ENCODE measurements around the gene TIMM50.

TIMM50 gene

DNA sequence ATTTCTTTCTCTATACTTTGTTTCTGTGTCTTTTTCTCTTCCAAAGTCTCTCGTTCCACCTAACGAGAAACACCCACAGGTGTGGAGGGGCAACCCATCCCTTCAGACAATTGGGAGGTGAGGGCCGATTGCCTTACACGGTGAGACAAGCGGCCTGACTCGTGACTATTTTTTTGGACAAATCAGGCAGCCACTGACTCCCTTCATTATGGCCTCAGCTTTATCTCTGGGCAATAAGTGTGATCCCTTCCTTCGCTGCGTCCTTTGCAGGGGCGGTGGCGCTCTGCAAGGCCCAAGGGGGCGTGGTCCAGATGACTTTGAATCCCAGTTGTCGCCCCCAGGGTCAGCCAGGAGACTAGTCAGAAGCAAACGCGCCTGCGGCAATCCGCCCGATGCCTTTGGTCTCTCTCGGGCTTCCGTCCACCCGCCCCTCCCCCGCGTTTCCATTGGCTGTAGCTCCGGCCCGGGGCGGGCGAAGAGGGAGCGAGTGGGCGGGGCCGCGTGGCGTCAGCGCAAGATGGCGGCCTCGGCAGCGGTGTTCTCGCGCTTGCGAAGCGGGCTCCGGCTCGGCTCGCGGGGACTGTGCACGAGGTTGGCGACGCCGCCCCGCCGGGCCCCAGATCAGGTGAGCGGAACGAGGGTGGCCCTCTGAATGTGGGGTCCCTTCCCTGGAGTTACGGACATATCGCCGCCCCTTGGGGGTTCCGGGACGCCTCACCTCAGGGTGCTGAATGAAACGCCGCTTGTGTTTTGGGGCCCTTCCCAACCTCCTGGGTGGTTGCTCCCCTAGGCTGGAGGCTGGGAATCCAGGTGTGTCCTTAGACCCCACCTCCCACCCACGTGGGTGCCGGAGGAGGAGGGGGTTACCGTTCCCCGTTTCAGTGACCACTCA is at the start of gene TIMM50:
TIMM50 (plus strand) TSS at position 502 of the 892 bp plus-strand sequence; CDS start at position 518, 16 bp downstream.
- peak; percentile 94 for DNase-seq (ENCODE audit: low read depth)
- H3K4me3 ChIP-seq (ENCODE audit: low read depth, low read length), result peak within 1 kb of the TSS; percentile 89
- TF ChIP-seq POLR2A (IDR thresholded peaks at IDR 0.05; ENCODE audit: extremely low read depth, insufficient read length) (peak; percentile 68), MYC (IDR thresholded peaks at IDR 0.05; ENCODE audit: low read depth, low read length) (peak; percentile 62; the same call in 1 of the 2 replicates)
- TF ChIP-seq, protein P1, sequence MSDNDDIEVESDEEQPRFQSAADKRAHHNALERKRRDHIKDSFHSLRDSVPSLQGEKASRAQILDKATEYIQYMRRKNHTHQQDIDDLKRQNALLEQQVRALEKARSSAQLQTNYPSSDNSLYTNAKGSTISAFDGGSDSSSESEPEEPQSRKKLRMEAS (IDR thresholded peaks at IDR 0.05; ENCODE audit: low read depth, low read length), result peak; percentile 73
- TF ChIP-seq, protein P2, sequence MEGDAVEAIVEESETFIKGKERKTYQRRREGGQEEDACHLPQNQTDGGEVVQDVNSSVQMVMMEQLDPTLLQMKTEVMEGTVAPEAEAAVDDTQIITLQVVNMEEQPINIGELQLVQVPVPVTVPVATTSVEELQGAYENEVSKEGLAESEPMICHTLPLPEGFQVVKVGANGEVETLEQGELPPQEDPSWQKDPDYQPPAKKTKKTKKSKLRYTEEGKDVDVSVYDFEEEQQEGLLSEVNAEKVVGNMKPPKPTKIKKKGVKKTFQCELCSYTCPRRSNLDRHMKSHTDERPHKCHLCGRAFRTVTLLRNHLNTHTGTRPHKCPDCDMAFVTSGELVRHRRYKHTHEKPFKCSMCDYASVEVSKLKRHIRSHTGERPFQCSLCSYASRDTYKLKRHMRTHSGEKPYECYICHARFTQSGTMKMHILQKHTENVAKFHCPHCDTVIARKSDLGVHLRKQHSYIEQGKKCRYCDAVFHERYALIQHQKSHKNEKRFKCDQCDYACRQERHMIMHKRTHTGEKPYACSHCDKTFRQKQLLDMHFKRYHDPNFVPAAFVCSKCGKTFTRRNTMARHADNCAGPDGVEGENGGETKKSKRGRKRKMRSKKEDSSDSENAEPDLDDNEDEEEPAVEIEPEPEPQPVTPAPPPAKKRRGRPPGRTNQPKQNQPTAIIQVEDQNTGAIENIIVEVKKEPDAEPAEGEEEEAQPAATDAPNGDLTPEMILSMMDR (IDR thresholded peaks at IDR 0.05; ENCODE audit: low read depth, low read length), result no peak

DNA sequence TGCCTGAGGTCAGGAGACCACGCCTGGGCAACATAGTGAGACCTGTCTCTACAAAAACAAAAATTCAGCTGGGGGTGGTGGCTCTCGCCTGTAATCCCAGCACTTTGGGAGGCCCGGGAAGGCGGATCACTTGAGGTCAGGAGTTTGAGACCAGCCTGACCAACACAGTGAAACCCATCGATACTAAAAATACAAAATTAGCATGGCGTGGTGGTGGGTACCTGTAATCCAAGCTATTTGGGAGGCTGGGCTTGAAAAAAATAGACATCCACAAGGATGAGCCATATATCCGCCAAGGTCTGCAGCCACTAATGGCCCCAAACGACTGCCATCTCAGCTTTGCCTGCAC is 48.0 kb upstream of the TIMM50 start:
- TF ChIP-seq, protein P2 (IDR thresholded peaks at IDR 0.05; ENCODE audit: low read depth, low read length), result no peak
- TF ChIP-seq MYC (IDR thresholded peaks at IDR 0.05; ENCODE audit: low read depth, low read length), result no peak
- TF ChIP-seq POLR2A (IDR thresholded peaks at IDR 0.05; ENCODE audit: extremely low read depth, insufficient read length), result no peak
- TF ChIP-seq, protein P1 (IDR thresholded peaks at IDR 0.05; ENCODE audit: low read depth, low read length), result no peak
- DNase-seq (ENCODE audit: low read depth), result no peak

DNA sequence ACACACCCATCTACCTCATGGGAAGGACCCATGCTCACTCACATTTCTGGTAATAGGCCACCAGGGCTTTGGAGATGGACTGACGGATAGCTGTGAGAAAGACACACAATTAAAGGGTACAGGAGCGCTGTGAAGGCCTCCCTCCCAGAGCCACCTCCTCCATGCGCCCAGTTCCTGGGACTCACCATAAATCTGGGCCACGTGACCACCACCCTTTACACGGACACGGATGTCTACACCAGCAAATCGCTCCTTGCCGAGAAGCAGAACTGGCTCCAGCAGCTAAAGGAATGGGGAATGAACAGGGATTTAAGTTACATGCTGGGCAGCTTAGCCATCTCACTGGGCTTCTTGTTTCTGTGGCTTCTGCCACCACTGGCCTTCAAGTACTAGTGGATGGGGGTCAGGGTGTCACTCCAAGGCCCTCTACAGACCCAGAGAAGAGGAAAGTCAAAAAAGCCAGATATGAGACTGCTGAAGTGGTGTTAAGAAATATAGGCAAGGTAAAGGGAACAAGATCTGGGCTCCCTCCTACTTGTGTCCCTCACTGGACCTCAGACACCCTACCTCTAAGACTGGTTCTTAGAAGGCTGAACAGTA is 47.1 kb upstream of the TIMM50 start:
- no peak for DNase-seq (ENCODE audit: low read depth)
- TF ChIP-seq, protein P2 (IDR thresholded peaks at IDR 0.05; ENCODE audit: low read depth, low read length), result no peak
- TF ChIP-seq, protein P1 (IDR thresholded peaks at IDR 0.05; ENCODE audit: low read depth, low read length), result no peak
- no peak for TF ChIP-seq POLR2A (IDR thresholded peaks at IDR 0.05; ENCODE audit: extremely low read depth, insufficient read length)
- peak overlapping the region; percentile 96 for H3K4me3 ChIP-seq (ENCODE audit: low read depth, low read length)

More for the DNA sequence above, 48.0 kb upstream of the TIMM50 start:
- no peak overlapping the region for H3K4me3 ChIP-seq (ENCODE audit: low read depth, low read length)

DNA sequence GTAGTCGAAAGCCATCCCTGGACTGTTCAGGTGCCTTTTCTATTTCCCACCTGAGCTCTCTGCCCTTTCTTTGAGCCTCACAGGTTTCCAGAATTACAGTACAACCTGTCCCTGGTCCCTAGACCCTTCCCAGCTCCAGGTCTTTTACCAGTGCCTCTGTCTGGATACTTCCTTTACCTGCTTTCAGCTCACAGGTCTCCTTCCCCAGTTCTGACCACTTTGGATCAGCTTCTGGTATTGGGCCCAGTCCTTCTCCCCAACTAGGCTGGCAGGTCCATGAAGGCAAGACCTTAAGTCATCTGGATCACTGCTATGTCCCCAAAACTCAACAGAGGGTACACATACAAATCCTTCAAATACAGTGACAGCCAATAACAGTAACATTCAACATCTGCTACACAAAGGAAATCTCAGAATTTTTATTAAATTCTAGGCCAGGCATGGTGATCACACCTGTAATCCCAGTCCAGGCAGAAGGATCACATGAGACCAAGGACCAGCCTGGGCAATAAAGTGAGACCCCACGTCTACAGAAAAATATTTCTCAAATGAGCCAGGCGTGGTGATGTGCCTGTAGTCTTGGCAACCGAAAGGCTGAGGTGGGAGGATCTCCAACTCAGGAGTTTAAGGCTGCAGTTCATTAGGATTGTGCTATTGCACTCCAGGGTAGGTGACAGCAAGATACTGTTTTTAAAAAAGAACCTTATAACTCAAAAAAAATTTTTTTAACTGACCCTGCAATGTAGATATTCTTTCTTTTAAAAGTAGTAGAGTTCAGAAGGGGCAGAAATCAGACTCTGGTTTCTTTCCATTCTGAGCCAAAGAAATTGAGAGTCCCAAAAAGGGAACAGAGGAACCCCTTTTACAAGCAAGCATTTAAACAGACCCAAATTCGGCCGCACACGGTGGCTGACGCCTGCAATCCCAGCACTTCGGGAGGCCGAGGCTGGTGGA is 46.2 kb upstream of the TIMM50 start:
- no peak for DNase-seq (ENCODE audit: low read depth)
- TF ChIP-seq, protein P1 (IDR thresholded peaks at IDR 0.05; ENCODE audit: low read depth, low read length), result no peak
- TF ChIP-seq MYC (IDR thresholded peaks at IDR 0.05; ENCODE audit: low read depth, low read length), result no peak
- TF ChIP-seq, protein P2 (IDR thresholded peaks at IDR 0.05; ENCODE audit: low read depth, low read length), result no peak
- H3K4me3 ChIP-seq (ENCODE audit: low read depth, low read length), result peak overlapping the region; percentile 96
